SK-N-SH treated with all-trans-retinoic acid at 6 μM for 48 hours (cell line): ENCODE results near the gene ANXA10.

Experiments
- CSDC2 ChIP-seq: fragments of 250-450 bp; sonication (Bioruptor Pico); IDR thresholded peaks from 2 replicates; pipeline ENCODE4 v1.5.0; 2020; ENCODE audit warnings: mild to moderate bottlenecking, moderate library complexity
- GLIS3 ChIP-seq: fragments of 250-450 bp; sonication (Bioruptor Pico); IDR thresholded peaks from 2 replicates; pipeline ENCODE4 v1.5.0; 2020; ENCODE audit warnings: mild to moderate bottlenecking, moderate library complexity
- ISL1 ChIP-seq: fragments of 250-450 bp; sonication (Bioruptor Pico); IDR thresholded peaks from 2 replicates; pipeline ENCODE4 v2.1.2; 2022; ENCODE audit warnings: mild to moderate bottlenecking, moderate library complexity
- PPARA ChIP-seq: fragments of 250-450 bp; sonication (Bioruptor Pico); IDR thresholded peaks from 2 replicates; pipeline ENCODE4 v1.5.0; 2020; ENCODE audit warnings: mild to moderate bottlenecking, borderline replicate concordance
- RARB ChIP-seq: fragments of 250-450 bp; sonication (Bioruptor Pico); IDR thresholded peaks from 2 replicates; pipeline ENCODE4 v1.8.0; 2021; ENCODE audit warnings: mild to moderate bottlenecking, moderate library complexity
- ZFP3 ChIP-seq: fragments of 250-450 bp; sonication (Bioruptor Pico); IDR thresholded peaks from 2 replicates; pipeline ENCODE4 v1.5.0; 2020; ENCODE audit warnings: mild to moderate bottlenecking, moderate library complexity
- ZFP30 ChIP-seq: fragments of 450-650 bp; formaldehyde crosslinking; IDR thresholded peaks from 2 replicates; pipeline ENCODE4 v1.5.0; 2022; ENCODE audit warnings: mild to moderate bottlenecking, moderate library complexity
- TF ChIP-seq, protein P1 (sequence below): fragments of 250-450 bp; sonication (Bioruptor Pico); IDR thresholded peaks from 2 replicates; pipeline ENCODE4 v1.5.1; 2020; ENCODE audit warnings: low read depth, mild to moderate bottlenecking, moderate library complexity

DNA sequence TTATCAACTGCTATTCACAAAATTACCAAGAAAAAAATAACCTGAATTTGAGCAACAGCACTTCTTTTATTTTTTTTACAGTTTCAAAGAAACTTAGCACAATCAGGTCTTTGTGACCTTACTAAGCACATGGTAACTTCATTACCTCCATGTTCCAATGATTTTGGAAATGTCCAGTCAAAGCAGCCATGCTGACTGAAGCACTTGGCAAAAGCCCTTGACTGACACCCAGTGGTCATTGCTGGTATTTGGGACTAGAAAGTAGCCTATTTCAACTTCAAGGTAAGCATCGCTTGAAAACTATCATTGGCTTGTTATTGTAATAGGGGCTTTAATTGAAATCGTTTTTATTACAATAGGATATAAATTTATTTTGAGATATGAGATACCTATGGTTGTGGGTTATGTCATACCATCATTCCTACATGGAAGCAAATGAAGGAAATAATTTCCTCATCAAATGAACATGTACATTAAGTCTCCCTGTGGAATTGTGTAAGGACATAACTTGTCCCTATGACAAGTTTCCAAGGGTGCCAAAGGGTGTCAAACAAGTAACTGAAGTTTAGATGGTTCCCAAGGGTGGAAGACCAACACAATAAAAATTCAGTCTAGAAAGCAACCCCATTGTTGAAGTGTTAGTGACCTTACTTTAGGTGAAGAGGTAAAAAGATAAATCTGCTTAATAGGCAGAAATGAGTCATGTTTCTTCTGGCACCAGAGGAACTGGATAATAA lies 15.2 kb upstream of the ANXA10 start:
- TF ChIP-seq, protein P1, sequence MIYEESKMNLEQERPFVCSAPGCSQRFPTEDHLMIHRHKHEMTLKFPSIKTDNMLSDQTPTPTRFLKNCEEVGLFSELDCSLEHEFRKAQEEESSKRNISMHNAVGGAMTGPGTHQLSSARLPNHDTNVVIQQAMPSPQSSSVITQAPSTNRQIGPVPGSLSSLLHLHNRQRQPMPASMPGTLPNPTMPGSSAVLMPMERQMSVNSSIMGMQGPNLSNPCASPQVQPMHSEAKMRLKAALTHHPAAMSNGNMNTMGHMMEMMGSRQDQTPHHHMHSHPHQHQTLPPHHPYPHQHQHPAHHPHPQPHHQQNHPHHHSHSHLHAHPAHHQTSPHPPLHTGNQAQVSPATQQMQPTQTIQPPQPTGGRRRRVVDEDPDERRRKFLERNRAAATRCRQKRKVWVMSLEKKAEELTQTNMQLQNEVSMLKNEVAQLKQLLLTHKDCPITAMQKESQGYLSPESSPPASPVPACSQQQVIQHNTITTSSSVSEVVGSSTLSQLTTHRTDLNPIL (CRISPR knock-in tag) = no peak
- TF ChIP-seq ZFP30 (CRISPR knock-in tag) (no peak), GLIS3 (no peak), ISL1 (CRISPR knock-in tag) (no peak), ZFP3 (CRISPR knock-in tag) (no peak), CSDC2 (CRISPR knock-in tag) (no peak), PPARA (no peak), RARB (CRISPR knock-in tag) (no peak)
